K562 (cell line): ENCODE results near the gene SAMD14. TPM values are rescaled to one million over a fixed set of nuclear protein-coding genes. Genes with fewer than 3 reads are reported as not detected.

ENCODE experiments used
- ATAC-seq: fragments of 200-7000 bp; cut with Tn5 transposase; 3 replicates; pipeline ENCODE4 v1.9.1; 2020; ENCODE audit warnings: moderate library complexity
- BruUV-seq: library from RNA; stranded (reverse); fragments of 400-500 nt; replicated peaks from 2 replicates; lab custom pipeline; 2021; lab: Mats Ljungman, UMichigan
- CTCF ChIA-PET: fragments of 300-600 bp; formaldehyde crosslinking; extraction: SDS; loops from one replicate; lab custom pipeline; 2021; ENCODE audit warnings: low intra/inter-chr PET ratio; lab: Yijun Ruan, JAX
- POLR2A ChIA-PET: fragments of 300-600, 350-650 bp; sonication (Branson Sonifier 250); formaldehyde crosslinking; extraction: SDS; loops from one replicate; lab custom pipeline; 2021; ENCODE audit warnings: antibody characterized with exemption, inconsistent platforms; lab: Yijun Ruan, JAX
- DNase-seq, 4 experiments: peaks; one replicate each; pipeline versions ENCODE4 v3.0.0 to v3.0.0-alpha.2; 2011 to 2018; ENCODE audit warnings: low spot score in 3 of 4, mixed read lengths in 3 of 4; ENCODE audit errors: extremely low read depth in 1 of 4
- FAIRE-seq: peaks from 2 replicates; lab custom pipeline; 2011; peaks lifted over from hg19 to GRCh38; lab: Jason Lieb, UNC
- H2AFZ ChIP-seq: 2 replicates; pipeline ENCODE4 v1.6.0; 2011; ENCODE audit warnings: low read depth, low read length, control low read depth, inconsistent platforms
- H3K27ac ChIP-seq: fragments of 200-600 bp; 3 replicates; pipeline ENCODE4 v1.8.0; 2011; ENCODE audit warnings: low read depth, mild to moderate bottlenecking, control low read depth, inconsistent platforms, low read length, moderate library complexity, mixed read lengths; ENCODE audit errors: extremely low read depth
- H3K27me3 ChIP-seq, 2 experiments: fragments of 300-600 bp in 1 of 2; 2 replicates in 1 of 2; 3 replicates in 1 of 2; pipeline versions ENCODE4 v1.6.0 to v1.8.0; 2011; ENCODE audit warnings: inconsistent platforms in 2 of 2, low read length in 2 of 2, mild to moderate bottlenecking in 1 of 2, mixed read lengths in 1 of 2, moderate library complexity in 1 of 2; ENCODE audit not compliant: control insufficient read depth in 2 of 2, insufficient read depth in 2 of 2
- H3K36me3 ChIP-seq: fragments of 300-600 bp; 3 replicates; pipeline ENCODE4 v1.8.0; 2011; ENCODE audit warnings: mild to moderate bottlenecking, low read length, inconsistent platforms; ENCODE audit not compliant: control insufficient read depth, insufficient read depth
- H3K4me1 ChIP-seq, 2 experiments: fragments of 200-600 bp in 1 of 2; replicated peaks in 1 of 2; 2 replicates in 1 of 2; 3 replicates in 1 of 2; pipeline versions ENCODE4 v1.5.1 to v1.8.0; 2011; ENCODE audit warnings: inconsistent platforms in 2 of 2, low read length in 2 of 2, mild to moderate bottlenecking in 1 of 2, mixed read lengths in 1 of 2, moderate library complexity in 1 of 2; ENCODE audit not compliant: control insufficient read depth in 2 of 2, insufficient read depth in 2 of 2
- H3K4me2 ChIP-seq: 2 replicates; pipeline ENCODE4 v1.6.1; 2011; ENCODE audit warnings: low read length, control low read depth, inconsistent platforms, mixed read lengths; ENCODE audit not compliant: insufficient read depth
- H3K4me3 ChIP-seq: fragments of 200-600 bp; sonication (generic), shearing (Covaris generic); 2 replicates; pipeline ENCODE4 v1.5.1; 2016; ENCODE audit warnings: control low read depth, inconsistent platforms
- H3K79me2 ChIP-seq: fragments of 200-600 bp; 3 replicates; pipeline ENCODE4 v1.8.0; 2011; ENCODE audit warnings: low read length, inconsistent platforms; ENCODE audit not compliant: control insufficient read depth, insufficient read depth
- H3K9ac ChIP-seq, 2 experiments: 2 replicates each; pipeline versions ENCODE4 v1.6.0 to v1.6.1; 2011; ENCODE audit warnings: low read depth in 2 of 2, low read length in 2 of 2, control low read depth in 1 of 2, inconsistent platforms in 1 of 2, mild to moderate bottlenecking in 1 of 2, mixed read lengths in 1 of 2; ENCODE audit not compliant: insufficient read depth in 1 of 2
- H3K9me1 ChIP-seq: one replicate; pipeline ENCODE4 v1.6.0; 2011; ENCODE audit warnings: inconsistent platforms, mild to moderate bottlenecking, low read length, moderate library complexity; ENCODE audit not compliant: control insufficient read depth, insufficient read depth
- H3K9me3 ChIP-seq: replicated peaks from 2 replicates; pipeline ENCODE4 v1.5.1; 2011; ENCODE audit warnings: low read depth, low read length, inconsistent platforms; ENCODE audit not compliant: control insufficient read depth, insufficient read depth
- H4K20me1 ChIP-seq: replicated peaks from 2 replicates; pipeline ENCODE4 v1.6.1; 2011; ENCODE audit warnings: low read length, inconsistent platforms, mixed read lengths; ENCODE audit not compliant: control insufficient read depth, insufficient read depth
- DEAF1 ChIP-seq: fragments of 450-650 bp; formaldehyde crosslinking; IDR thresholded peaks from 2 replicates; pipeline ENCODE4 v1.4.0; 2020; ENCODE audit warnings: mild to moderate bottlenecking, moderate library complexity
- DMBX1 ChIP-seq: fragments of 250-450 bp; sonication (Bioruptor Pico); IDR thresholded peaks from 2 replicates; pipeline ENCODE4 v1.8.0; 2022; ENCODE audit warnings: inconsistent platforms, mild to moderate bottlenecking, moderate library complexity, borderline replicate concordance
- MEF2A ChIP-seq: IDR thresholded peaks from 2 replicates; pipeline ENCODE4 v1.6.1; 2011; ENCODE audit warnings: low read depth, mild to moderate bottlenecking, low read length, moderate library complexity; ENCODE audit not compliant: control insufficient read depth
- PREB ChIP-seq: sonication (generic); formaldehyde crosslinking; IDR thresholded peaks from 2 replicates; pipeline ENCODE4 v1.8.1; 2023; ENCODE audit warnings: mild to moderate bottlenecking, missing genetic modification reagents
- RAD21 ChIP-seq, 2 experiments: fragments of 250-450 bp in 1 of 2; fragments of 450-650 bp in 1 of 2; sonication (Bioruptor Pico) in 1 of 2; formaldehyde crosslinking in 1 of 2; IDR thresholded peaks in 1 of 2; conservative IDR thresholded peaks in 1 of 2; 2 replicates each; pipeline versions ENCODE4 v1.4.0 to v1.8.0; 2020 to 2022; ENCODE audit warnings: mild to moderate bottlenecking in 2 of 2, moderate library complexity in 1 of 2
- RB1 ChIP-seq: fragments of 450-650 bp; IDR thresholded peaks from 2 replicates; pipeline ENCODE4 v1.6.1; 2017; ENCODE audit warnings: low read depth, mild to moderate bottlenecking
- RCOR1 ChIP-seq, 2 experiments: IDR thresholded peaks; 2 replicates each; pipeline ENCODE4 v1.6.1; 2012; ENCODE audit warnings: low read depth in 2 of 2, low read length in 2 of 2, borderline replicate concordance in 1 of 2, improper control_type of control experiment in 1 of 2
- SMC3 ChIP-seq: conservative IDR thresholded peaks from 2 replicates; pipeline ENCODE4 v1.6.1; 2011; ENCODE audit warnings: low read depth, low read length, improper control_type of control experiment; ENCODE audit not compliant: insufficient read depth
- UBTF ChIP-seq, 2 experiments: IDR thresholded peaks; 2 replicates each; pipeline ENCODE4 v1.6.1; 2012; ENCODE audit warnings: improper control_type of control experiment in 2 of 2, low read depth in 2 of 2, low read length in 2 of 2, borderline replicate concordance in 1 of 2
- WGBS: fragments of 100-300 bp; shearing (Covaris generic); methylation state at CpG from one replicate; pipeline ENCODE4 v1.1.6; 2016; ENCODE audit warnings: low coverage, mixed read lengths; ENCODE audit not compliant: insufficient coverage; ENCODE audit errors: missing lambda C conversion rate; 5-methylcytosine and 5-hydroxymethylcytosine counted together
- in situ Hi-C: fragments of 300-500 bp; cut with MboI; formaldehyde crosslinking; loops from 4 replicates; pipeline ENCODE4 v1.15.0; 2018; ENCODE audit warnings: inconsistent platforms, mixed read lengths
- intact Hi-C: fragments of 100-400 bp; cut with micrococcal nuclease; formaldehyde crosslinking; loops from 2 replicates; pipeline ENCODE4 v1.14.2; 2022
- polyA plus RNA-seq, 8 experiments: library from polyadenylated mRNA; depleted of rRNA in 4 of 8; stranded (reverse) in 5 of 8; unstranded in 3 of 8; fragments of >200 nt; fragmentation: Nextera tagmentation in 2 of 8; fragmentation: Illumina TruSeq in 1 of 8; extraction: Ambion mirVana in 2 of 8; extraction: Trizol in 1 of 8; gene quantifications; 2 replicates each; pipeline versions ENCODE4 v1.2.1 to v1.2.3, GENCODE V29; 2011 to 2014; ENCODE audit warnings: inconsistent platforms in 1 of 8, missing spikeins in 1 of 8
- total RNA-seq, 7 experiments: library from RNA; depleted of rRNA in 6 of 7; stranded (reverse); fragments of >200 nt in 6 of 7; fragmentation: Illumina TruSeq in 2 of 7; extraction: Trizol in 2 of 7; gene quantifications; 2 replicates each; pipeline versions ENCODE4 v1.2.1 to v1.2.3, GENCODE V29; 2011 to 2021; ENCODE audit warnings: low replicate concordance in 1 of 7

Gene SAMD14
- total and polyA plus RNA-seq, 9 of the 15 experiments (the other 6 are each of a cell fraction or from before 2014, with no cell fraction given), result 0.04 to 0.07 TPM; not detected in 7

GRCh38 chr17:50094243-50094752 lies 35.7 kb downstream of the SAMD14 start:
- CTCF ChIA-PET, result interaction anchor here (0.7 to 1.6 kb wide), 5 partner anchors 67 to 203 kb away, joined by 3 to 6 read pairs (median 4); no protein-coding TSS in a partner anchor
- H2AFZ ChIP-seq, result peak overlapping the region; percentile 75
- H4K20me1 ChIP-seq, result peaks cover 13% of the 10 kb centered on the region; the same call in 1 of the 2 replicates
- no peaks in the 10 kb centered on the region for H3K9me1 ChIP-seq
- no peaks in the 10 kb centered on the region for H3K79me2 ChIP-seq
- DNase-seq (peak; percentile 81 to 85 (median 84)), FAIRE-seq (peak; percentile 91), ATAC-seq (peak; percentile 90)
- peaks cover 7 to 35% of the 10 kb centered on the region in 2 experiments; a peak in 4 of 5 replicates for H3K27me3 ChIP-seq
- H3K4me1 ChIP-seq, result peaks cover 3 to 19% of the 10 kb centered on the region in 2 experiments; a peak in 3 of 5 replicates
- no peak overlapping the region for H3K9ac ChIP-seq
- H3K4me3 ChIP-seq, result no peak overlapping the region
- H3K27ac ChIP-seq, result no peak overlapping the region
- no peaks in the 10 kb centered on the region for H3K36me3 ChIP-seq
- intact Hi-C loops (loop anchor here (1.0 kb wide), 2 partner anchors 67 to 203 kb away; no protein-coding TSS in a partner anchor), in situ Hi-C loops (no loop called here)
- peak overlapping the region; percentile 63 for H3K4me2 ChIP-seq
- BruUV-seq, result no TSS peak
- POLR2A ChIA-PET, result interaction anchor here (0.5 to 1.0 kb wide), 2 partner anchors 29 to 186 kb away, joined by 4 read pairs; no protein-coding TSS in a partner anchor
- H3K9me3 ChIP-seq, result no peaks in the 10 kb centered on the region
- WGBS, result 8% methylated on average over 21 of the region's 21 CpGs
- TF ChIP-seq PREB, result 0 out of 2 replicates have a peak, but pooled peaks have one; percentile 57
- TF ChIP-seq MEF2A, result no peak
- peak; percentile 47; the same call in 1 of the 2 replicates for TF ChIP-seq RB1
- TF ChIP-seq UBTF (IDR thresholded peaks at IDR 0.05; ENCODE audit: borderline replicate concordance in 1 of 2, low read depth in 2 of 2, low read length in 2 of 2), result peak in 1 of 2 experiments; percentile 42; a peak in 1 of 4 replicates
- TF ChIP-seq SMC3, result peak; percentile 58; the same call in 1 of the 2 replicates
- 0 out of 4 replicates have a peak, but pooled peaks of 1 of the 2 experiments have one; percentile 27 for TF ChIP-seq RCOR1 (IDR thresholded peaks at IDR 0.05; ENCODE audit: borderline replicate concordance in 1 of 2, low read depth in 2 of 2, low read length in 2 of 2)
- TF ChIP-seq DEAF1 (CRISPR knock-in tag), result 0 out of 2 replicates have a peak, but pooled peaks have one; percentile 27
- no peak for TF ChIP-seq DMBX1 (CRISPR knock-in tag)
- TF ChIP-seq RAD21 (CRISPR knock-in tag; conservative IDR thresholded peaks at IDR 0.05 in 1 of 2, IDR thresholded peaks at IDR 0.05 in 1 of 2), result peak; percentile 60 to 72
